ENCODE results near the gene CCR7.

DNA sequence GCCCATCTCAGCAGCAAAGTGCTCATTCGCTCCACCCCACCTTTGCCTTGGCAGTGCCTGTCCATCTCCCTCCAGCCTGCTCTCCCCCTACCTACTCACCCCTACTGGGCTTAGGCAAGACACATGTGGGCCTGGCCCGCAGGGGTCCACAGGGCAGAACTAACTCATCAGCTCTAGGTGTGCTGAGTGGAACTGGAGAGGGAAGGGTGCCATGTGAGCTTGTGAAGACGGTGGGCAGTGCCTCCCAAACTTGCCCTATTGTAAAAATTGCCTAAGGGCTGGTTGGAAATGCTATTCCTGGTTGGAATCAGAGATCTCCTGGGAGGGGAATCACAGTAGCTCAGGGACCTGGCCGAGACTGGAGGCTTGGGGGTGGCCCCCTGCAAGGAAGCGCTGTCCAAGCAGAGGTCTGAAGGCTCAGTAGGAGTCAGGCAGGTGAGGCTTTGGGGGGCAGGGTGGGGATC is 34.7 kb downstream of the CCR7 start:
- TF ChIP-seq, protein P1, sequence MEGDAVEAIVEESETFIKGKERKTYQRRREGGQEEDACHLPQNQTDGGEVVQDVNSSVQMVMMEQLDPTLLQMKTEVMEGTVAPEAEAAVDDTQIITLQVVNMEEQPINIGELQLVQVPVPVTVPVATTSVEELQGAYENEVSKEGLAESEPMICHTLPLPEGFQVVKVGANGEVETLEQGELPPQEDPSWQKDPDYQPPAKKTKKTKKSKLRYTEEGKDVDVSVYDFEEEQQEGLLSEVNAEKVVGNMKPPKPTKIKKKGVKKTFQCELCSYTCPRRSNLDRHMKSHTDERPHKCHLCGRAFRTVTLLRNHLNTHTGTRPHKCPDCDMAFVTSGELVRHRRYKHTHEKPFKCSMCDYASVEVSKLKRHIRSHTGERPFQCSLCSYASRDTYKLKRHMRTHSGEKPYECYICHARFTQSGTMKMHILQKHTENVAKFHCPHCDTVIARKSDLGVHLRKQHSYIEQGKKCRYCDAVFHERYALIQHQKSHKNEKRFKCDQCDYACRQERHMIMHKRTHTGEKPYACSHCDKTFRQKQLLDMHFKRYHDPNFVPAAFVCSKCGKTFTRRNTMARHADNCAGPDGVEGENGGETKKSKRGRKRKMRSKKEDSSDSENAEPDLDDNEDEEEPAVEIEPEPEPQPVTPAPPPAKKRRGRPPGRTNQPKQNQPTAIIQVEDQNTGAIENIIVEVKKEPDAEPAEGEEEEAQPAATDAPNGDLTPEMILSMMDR (conservative IDR thresholded peaks at IDR 0.05 in 1 of 2, IDR thresholded peaks at IDR 0.05 in 1 of 2; ENCODE audit: extremely low read depth in 1 of 2, insufficient read depth in 1 of 2, low read depth in 1 of 2, low read length in 2 of 2) = no peak
- no peak for TF ChIP-seq EZH2 (IDR thresholded peaks at IDR 0.05; ENCODE audit: borderline replicate concordance, low read length)
